GM12878 (cell line): ENCODE measurements around the gene LRRC56. TPM values are rescaled to one million over a fixed set of nuclear protein-coding genes. Genes with fewer than 3 reads are reported as not detected.

ENCODE experiments used
- ATAC-seq: fragments of 200-7000 bp; cut with Tn5 transposase; 3 replicates; pipeline ENCODE4 v1.9.1; 2020; ENCODE audit warnings: mild to moderate bottlenecking, moderate library complexity
- BruUV-seq: library from RNA; stranded (reverse); fragments of 400-500 nt; replicated peaks from 2 replicates; lab custom pipeline; 2021; lab: Mats Ljungman, UMichigan
- CTCF ChIA-PET: fragments of 300-600 bp; sonication (Branson Sonifier 250); formaldehyde crosslinking; extraction: SDS; loops from one replicate; lab custom pipeline; 2021; ENCODE audit warnings: inconsistent platforms; lab: Yijun Ruan, JAX
- POLR2A ChIA-PET: fragments of 350-600 bp; formaldehyde crosslinking; extraction: SDS; loops from one replicate; lab custom pipeline; 2021; ENCODE audit warnings: inconsistent platforms; lab: Charles Lee
- RAD21 ChIA-PET: fragments of 300-600 bp; sonication (Branson Sonifier 250); formaldehyde crosslinking; loops from one replicate; lab custom pipeline; 2023; ENCODE audit warnings: antibody characterized with exemption; ENCODE audit not compliant: unreplicated experiment; lab: Charles Lee
- SMC1A ChIA-PET: fragments of 300-600 bp; sonication (Branson Sonifier 250); formaldehyde crosslinking; loops from one replicate; lab custom pipeline; 2023; ENCODE audit not compliant: unreplicated experiment, uncharacterized antibody; lab: Charles Lee
- DNase-seq: peaks from one replicate; pipeline ENCODE4 v3.0.0-alpha.2; 2011; ENCODE audit warnings: low read depth, low spot score
- FAIRE-seq: peaks from 3 replicates; lab custom pipeline; 2011; peaks lifted over from hg19 to GRCh38; lab: Jason Lieb, UNC
- H2AFZ ChIP-seq: 2 replicates; pipeline ENCODE4 v1.6.0; 2011; ENCODE audit warnings: low read depth, low read length, control low read depth; ENCODE audit not compliant: control insufficient read depth
- H3K27ac ChIP-seq: 2 replicates; pipeline ENCODE4 v1.5.1; 2011; ENCODE audit warnings: control low read depth; ENCODE audit not compliant: control insufficient read depth, insufficient read depth
- H3K27me3 ChIP-seq, 2 experiments: replicated peaks in 1 of 2; 2 replicates each; pipeline versions ENCODE4 v1.6.0 to v1.6.1; 2011; ENCODE audit warnings: low read length in 1 of 2; ENCODE audit not compliant: control insufficient read depth in 2 of 2, insufficient read depth in 2 of 2
- H3K36me3 ChIP-seq, 2 experiments: 2 replicates each; pipeline ENCODE4 v1.5.1; 2011; ENCODE audit warnings: low read length in 1 of 2; ENCODE audit not compliant: control insufficient read depth in 2 of 2, insufficient read depth in 2 of 2
- H3K4me1 ChIP-seq: 2 replicates; pipeline ENCODE4 v1.6.1; 2011; ENCODE audit warnings: mild to moderate bottlenecking, low read length, moderate library complexity, mixed read lengths; ENCODE audit not compliant: control insufficient read depth, insufficient read depth
- H3K4me2 ChIP-seq: 2 replicates; pipeline ENCODE4 v1.6.0; 2011; ENCODE audit warnings: control low read depth; ENCODE audit not compliant: control insufficient read depth, insufficient read depth
- H3K4me3 ChIP-seq: fragments of 200-600 bp; sonication (generic); 2 replicates; pipeline ENCODE4 v1.5.1; 2016
- H3K79me2 ChIP-seq: 2 replicates; pipeline ENCODE4 v1.6.0; 2011; ENCODE audit warnings: low read length; ENCODE audit not compliant: control insufficient read depth, insufficient read depth
- H3K9ac ChIP-seq: 2 replicates; pipeline ENCODE4 v1.8.0; 2011; ENCODE audit warnings: low read length, control low read depth, mixed read lengths; ENCODE audit not compliant: control insufficient read depth, insufficient read depth
- H3K9me3 ChIP-seq: replicated peaks from 3 replicates; pipeline ENCODE4 v1.5.1; 2011; ENCODE audit warnings: mild to moderate bottlenecking, low read length; ENCODE audit not compliant: control insufficient read depth, insufficient read depth
- H4K20me1 ChIP-seq: 2 replicates; pipeline ENCODE4 v1.6.0; 2011; ENCODE audit not compliant: control insufficient read depth, insufficient read depth
- FOS ChIP-seq: IDR thresholded peaks from 3 replicates; pipeline ENCODE4 v1.6.1; 2011; ENCODE audit warnings: borderline replicate concordance; ENCODE audit not compliant: insufficient read length; ENCODE audit errors: extremely low read depth
- FOXM1 ChIP-seq: IDR thresholded peaks from 2 replicates; pipeline ENCODE4 v1.6.1; 2012; ENCODE audit warnings: low read depth, mild to moderate bottlenecking, inconsistent platforms, low read length, moderate library complexity
- MTA3 ChIP-seq: IDR thresholded peaks from 2 replicates; pipeline ENCODE4 v1.6.1; 2012; ENCODE audit warnings: low read length, inconsistent platforms, borderline replicate concordance
- MYC ChIP-seq: IDR thresholded peaks from 2 replicates; pipeline ENCODE4 v1.6.1; 2011; ENCODE audit warnings: mild to moderate bottlenecking, low read length, moderate library complexity, inconsistent platforms; ENCODE audit not compliant: insufficient read depth, insufficient replicate concordance, insufficient read length, severe bottlenecking
- NFIC ChIP-seq: IDR thresholded peaks from 2 replicates; pipeline ENCODE4 v1.6.1; 2012; ENCODE audit warnings: low read depth, mild to moderate bottlenecking, inconsistent platforms, low read length, moderate library complexity
- NFYA ChIP-seq: IDR thresholded peaks from 2 replicates; pipeline ENCODE4 v1.6.1; 2011; ENCODE audit warnings: low read depth, mild to moderate bottlenecking, low read length, improper control_type of control experiment, borderline replicate concordance
- RB1 ChIP-seq: fragments of 450-650 bp; formaldehyde crosslinking; IDR thresholded peaks from 2 replicates; pipeline ENCODE4 v1.6.1; 2017; ENCODE audit warnings: mild to moderate bottlenecking, borderline replicate concordance
- RBBP5 ChIP-seq: fragments of 200-600 bp; sonication (generic); conservative IDR thresholded peaks from 2 replicates; pipeline ENCODE4 v1.6.1; 2016
- SIN3A ChIP-seq: IDR thresholded peaks from 2 replicates; pipeline ENCODE4 v1.6.1; 2012; ENCODE audit warnings: low read depth, low read length, improper control_type of control experiment
- SPI1 ChIP-seq: IDR thresholded peaks from 2 replicates; pipeline ENCODE4 v1.6.1; 2011; ENCODE audit warnings: low read depth, mild to moderate bottlenecking, low read length, moderate library complexity, borderline replicate concordance; ENCODE audit not compliant: insufficient read depth
- STAT1 ChIP-seq: fragments of 450-650 bp; conservative IDR thresholded peaks from 2 replicates; pipeline ENCODE4 v1.6.1; 2014; ENCODE audit warnings: antibody characterized with exemption, mild to moderate bottlenecking
- WGBS: methylation state at CpG from one replicate; pipeline ENCODE4 v1.1.6; 2016; ENCODE audit warnings: low lambda C conversion rate; ENCODE audit not compliant: insufficient replicate concordance, insufficient coverage; ENCODE audit errors: missing lambda C conversion rate; 5-methylcytosine and 5-hydroxymethylcytosine counted together
- in situ Hi-C: fragments of 300-500 bp; cut with MboI; formaldehyde crosslinking; loops from 9 replicates; pipeline ENCODE4 v1.14.3; 2018; ENCODE audit warnings: mixed read lengths
- intact Hi-C: fragments of 100-400 bp; cut with micrococcal nuclease; formaldehyde crosslinking; loops from one replicate; pipeline ENCODE4 v1.14.2; 2022; ENCODE audit not compliant: unreplicated experiment
- polyA plus RNA-seq, 11 experiments: library from polyadenylated mRNA; depleted of rRNA in 4 of 11; unstranded in 6 of 11; stranded (reverse) in 5 of 11; fragments of >200 nt; fragmentation: Nextera tagmentation in 4 of 11; fragmentation: Illumina TruSeq in 1 of 11; extraction: Ambion mirVana in 4 of 11; extraction: Trizol in 1 of 11; gene quantifications; 1 replicate in 1 of 11; 2 replicates in 10 of 11; pipeline versions ENCODE4 v1.2.1 to v1.2.3, GENCODE V29; 2011 to 2016; ENCODE audit warnings: inconsistent platforms in 2 of 11, missing spikeins in 2 of 11, low read depth in 1 of 11
- total RNA-seq, 4 experiments: library from RNA; depleted of rRNA in 3 of 4; stranded (reverse); fragments of >200 nt in 3 of 4; fragmentation: Illumina TruSeq in 1 of 4; extraction: Trizol in 1 of 4; gene quantifications; 2 replicates each; pipeline versions ENCODE4 v1.2.1 to v1.2.3, GENCODE V29; 2013 to 2021
- TF ChIP-seq, protein P1 (sequence below): fragments of 450-650 bp; IDR thresholded peaks from 2 replicates; pipeline ENCODE4 v1.6.1; 2017; ENCODE audit warnings: borderline replicate concordance
- TF ChIP-seq, protein P2 (sequence below): fragments of 450-650 bp; IDR thresholded peaks from 2 replicates; pipeline ENCODE4 v1.6.1; 2018; ENCODE audit warnings: mild to moderate bottlenecking, low read depth, moderate library complexity; ENCODE audit not compliant: partially characterized antibody
- TF ChIP-seq, protein P3 (sequence below): IDR thresholded peaks from 2 replicates; pipeline ENCODE4 v1.6.1; 2011; ENCODE audit warnings: borderline replicate concordance, low read depth, mild to moderate bottlenecking, moderate library complexity, mixed read lengths, low read length; ENCODE audit not compliant: insufficient read depth; ENCODE audit errors: extremely low read length
- TF ChIP-seq, protein P4 (sequence below): IDR thresholded peaks from 2 replicates; pipeline ENCODE4 v1.6.1; 2012; ENCODE audit warnings: mild to moderate bottlenecking, low read depth, low read length

The LRRC56 gene
- total and polyA plus RNA-seq, 10 of the 15 experiments (the other 5 are each of a cell fraction or from before 2014, with no cell fraction given): 0.02 to 1.9 (median 0.75) TPM; not detected in 1

DNA sequence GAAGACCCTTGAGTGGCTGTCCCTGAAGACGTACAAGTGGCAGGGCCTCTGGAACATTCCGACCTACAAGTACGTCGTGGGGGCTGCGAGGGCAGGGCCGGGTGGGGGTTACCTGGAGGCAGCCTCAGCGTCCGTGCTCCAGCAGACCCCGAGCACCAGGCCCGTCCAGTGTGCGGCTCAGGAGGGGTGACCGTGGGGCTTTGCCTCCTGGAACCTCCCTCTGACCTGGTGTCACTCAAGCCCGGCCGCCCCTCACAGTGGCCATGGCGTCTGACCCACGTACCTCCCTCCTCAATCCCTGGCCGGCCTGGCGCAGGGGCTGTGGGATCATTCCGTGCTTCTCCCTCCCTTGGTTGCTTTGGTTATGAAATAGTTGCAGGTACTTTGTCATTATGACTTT lies 48.7 kb upstream of the LRRC56 start:
- H3K27ac ChIP-seq: no peak overlapping the region
- no peak overlapping the region for H3K9ac ChIP-seq
- H3K27me3 ChIP-seq: no peaks in the 10 kb centered on the region
- ChIA-PET RAD21 (no interaction called here), CTCF (no interaction called here), SMC1A (no interaction called here), POLR2A (no interaction called here)
- no peak for ATAC-seq
- in situ Hi-C loops (no loop called here), intact Hi-C loops (no loop called here)
- no TSS peak for BruUV-seq
- DNase-seq: no peak
- no peak overlapping the region for H3K4me3 ChIP-seq
- no peak overlapping the region for H3K4me2 ChIP-seq
- H3K79me2 ChIP-seq: no peaks in the 10 kb centered on the region
- H3K4me1 ChIP-seq: no peaks in the 10 kb centered on the region
- FAIRE-seq: no peak
- H3K36me3 ChIP-seq: peaks cover 0 to 5% of the 10 kb centered on the region in 2 experiments; a peak in 2 of 4 replicates
- H2AFZ ChIP-seq: no peak overlapping the region
- 90% methylated on average over 18 of the region's 19 CpGs for whole genome bisulfite sequencing
- H3K9me3 ChIP-seq: no peaks in the 10 kb centered on the region; the same call in 2 of the 3 replicates
- no peaks in the 10 kb centered on the region for H4K20me1 ChIP-seq
- TF ChIP-seq, protein P1, sequence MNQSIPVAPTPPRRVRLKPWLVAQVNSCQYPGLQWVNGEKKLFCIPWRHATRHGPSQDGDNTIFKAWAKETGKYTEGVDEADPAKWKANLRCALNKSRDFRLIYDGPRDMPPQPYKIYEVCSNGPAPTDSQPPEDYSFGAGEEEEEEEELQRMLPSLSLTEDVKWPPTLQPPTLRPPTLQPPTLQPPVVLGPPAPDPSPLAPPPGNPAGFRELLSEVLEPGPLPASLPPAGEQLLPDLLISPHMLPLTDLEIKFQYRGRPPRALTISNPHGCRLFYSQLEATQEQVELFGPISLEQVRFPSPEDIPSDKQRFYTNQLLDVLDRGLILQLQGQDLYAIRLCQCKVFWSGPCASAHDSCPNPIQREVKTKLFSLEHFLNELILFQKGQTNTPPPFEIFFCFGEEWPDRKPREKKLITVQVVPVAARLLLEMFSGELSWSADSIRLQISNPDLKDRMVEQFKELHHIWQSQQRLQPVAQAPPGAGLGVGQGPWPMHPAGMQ: no peak
- no peak for TF ChIP-seq NFYA
- TF ChIP-seq MYC: no peak
- TF ChIP-seq FOS: no peak
- no peak for TF ChIP-seq SPI1
- TF ChIP-seq, protein P2, sequence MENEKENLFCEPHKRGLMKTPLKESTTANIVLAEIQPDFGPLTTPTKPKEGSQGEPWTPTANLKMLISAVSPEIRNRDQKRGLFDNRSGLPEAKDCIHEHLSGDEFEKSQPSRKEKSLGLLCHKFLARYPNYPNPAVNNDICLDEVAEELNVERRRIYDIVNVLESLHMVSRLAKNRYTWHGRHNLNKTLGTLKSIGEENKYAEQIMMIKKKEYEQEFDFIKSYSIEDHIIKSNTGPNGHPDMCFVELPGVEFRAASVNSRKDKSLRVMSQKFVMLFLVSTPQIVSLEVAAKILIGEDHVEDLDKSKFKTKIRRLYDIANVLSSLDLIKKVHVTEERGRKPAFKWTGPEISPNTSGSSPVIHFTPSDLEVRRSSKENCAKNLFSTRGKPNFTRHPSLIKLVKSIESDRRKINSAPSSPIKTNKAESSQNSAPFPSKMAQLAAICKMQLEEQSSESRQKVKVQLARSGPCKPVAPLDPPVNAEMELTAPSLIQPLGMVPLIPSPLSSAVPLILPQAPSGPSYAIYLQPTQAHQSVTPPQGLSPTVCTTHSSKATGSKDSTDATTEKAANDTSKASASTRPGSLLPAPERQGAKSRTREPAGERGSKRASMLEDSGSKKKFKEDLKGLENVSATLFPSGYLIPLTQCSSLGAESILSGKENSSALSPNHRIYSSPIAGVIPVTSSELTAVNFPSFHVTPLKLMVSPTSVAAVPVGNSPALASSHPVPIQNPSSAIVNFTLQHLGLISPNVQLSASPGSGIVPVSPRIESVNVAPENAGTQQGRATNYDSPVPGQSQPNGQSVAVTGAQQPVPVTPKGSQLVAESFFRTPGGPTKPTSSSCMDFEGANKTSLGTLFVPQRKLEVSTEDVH: no peak
- no peak for TF ChIP-seq SIN3A
- TF ChIP-seq, protein P3, sequence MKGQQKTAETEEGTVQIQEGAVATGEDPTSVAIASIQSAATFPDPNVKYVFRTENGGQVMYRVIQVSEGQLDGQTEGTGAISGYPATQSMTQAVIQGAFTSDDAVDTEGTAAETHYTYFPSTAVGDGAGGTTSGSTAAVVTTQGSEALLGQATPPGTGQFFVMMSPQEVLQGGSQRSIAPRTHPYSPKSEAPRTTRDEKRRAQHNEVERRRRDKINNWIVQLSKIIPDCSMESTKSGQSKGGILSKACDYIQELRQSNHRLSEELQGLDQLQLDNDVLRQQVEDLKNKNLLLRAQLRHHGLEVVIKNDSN: no peak
- TF ChIP-seq FOXM1: no peak
- TF ChIP-seq RBBP5: no peak
- TF ChIP-seq NFIC: no peak
- no peak for TF ChIP-seq RB1
- TF ChIP-seq, protein P4, sequence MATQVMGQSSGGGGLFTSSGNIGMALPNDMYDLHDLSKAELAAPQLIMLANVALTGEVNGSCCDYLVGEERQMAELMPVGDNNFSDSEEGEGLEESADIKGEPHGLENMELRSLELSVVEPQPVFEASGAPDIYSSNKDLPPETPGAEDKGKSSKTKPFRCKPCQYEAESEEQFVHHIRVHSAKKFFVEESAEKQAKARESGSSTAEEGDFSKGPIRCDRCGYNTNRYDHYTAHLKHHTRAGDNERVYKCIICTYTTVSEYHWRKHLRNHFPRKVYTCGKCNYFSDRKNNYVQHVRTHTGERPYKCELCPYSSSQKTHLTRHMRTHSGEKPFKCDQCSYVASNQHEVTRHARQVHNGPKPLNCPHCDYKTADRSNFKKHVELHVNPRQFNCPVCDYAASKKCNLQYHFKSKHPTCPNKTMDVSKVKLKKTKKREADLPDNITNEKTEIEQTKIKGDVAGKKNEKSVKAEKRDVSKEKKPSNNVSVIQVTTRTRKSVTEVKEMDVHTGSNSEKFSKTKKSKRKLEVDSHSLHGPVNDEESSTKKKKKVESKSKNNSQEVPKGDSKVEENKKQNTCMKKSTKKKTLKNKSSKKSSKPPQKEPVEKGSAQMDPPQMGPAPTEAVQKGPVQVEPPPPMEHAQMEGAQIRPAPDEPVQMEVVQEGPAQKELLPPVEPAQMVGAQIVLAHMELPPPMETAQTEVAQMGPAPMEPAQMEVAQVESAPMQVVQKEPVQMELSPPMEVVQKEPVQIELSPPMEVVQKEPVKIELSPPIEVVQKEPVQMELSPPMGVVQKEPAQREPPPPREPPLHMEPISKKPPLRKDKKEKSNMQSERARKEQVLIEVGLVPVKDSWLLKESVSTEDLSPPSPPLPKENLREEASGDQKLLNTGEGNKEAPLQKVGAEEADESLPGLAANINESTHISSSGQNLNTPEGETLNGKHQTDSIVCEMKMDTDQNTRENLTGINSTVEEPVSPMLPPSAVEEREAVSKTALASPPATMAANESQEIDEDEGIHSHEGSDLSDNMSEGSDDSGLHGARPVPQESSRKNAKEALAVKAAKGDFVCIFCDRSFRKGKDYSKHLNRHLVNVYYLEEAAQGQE: no peak
- TF ChIP-seq MTA3: no peak
- TF ChIP-seq STAT1: no peak
